Testis (tissue), 3 donors: Measurements from ENCODE around the gene ST6GALNAC2. TPM values are rescaled to one million over a fixed set of nuclear protein-coding genes. Genes with fewer than 3 reads are reported as not detected.

Experiments used
- DNase-seq: peaks from one replicate; pipeline ENCODE4 v3.0.0-alpha.2; 2019
- H3K27ac ChIP-seq, 2 donors: fragments of 200-600 bp; sonication (generic); one replicate each; pipeline ENCODE4 v1.5.1; 2019
- H3K27me3 ChIP-seq: fragments of 200-600 bp; sonication (generic); one replicate; pipeline ENCODE4 v1.5.1; 2019
- H3K36me3 ChIP-seq: fragments of 200-600 bp; sonication (generic); one replicate; pipeline ENCODE4 v1.5.1; 2017; ENCODE audit warnings: low read depth; ENCODE audit errors: missing control alignments
- H3K4me1 ChIP-seq: fragments of 200-600 bp; sonication (generic); one replicate; pipeline ENCODE4 v1.5.1; 2019
- H3K4me3 ChIP-seq, 2 donors: fragments of 200-600 bp; sonication (generic); one replicate each; pipeline ENCODE4 v1.5.1; 2017 to 2019
- H3K9me3 ChIP-seq: fragments of 200-600 bp; sonication (generic); one replicate; pipeline ENCODE4 v1.5.1; 2017
- CTCF ChIP-seq, 3 experiments: fragments of 450-650 bp in 2 of 3; fragments of 200-600 bp in 1 of 3; sonication (generic) in 1 of 3; IDR thresholded peaks; one replicate each; pipeline ENCODE4 v1.5.1; 2016 to 2019; ENCODE audit warnings: antibody characterized with exemption in 3 of 3, mild to moderate bottlenecking in 2 of 3, moderate library complexity in 1 of 3
- POLR2A ChIP-seq: fragments of 450-650 bp; IDR thresholded peaks from one replicate; pipeline ENCODE4 v1.6.1; 2017; ENCODE audit warnings: antibody characterized with exemption, mild to moderate bottlenecking, moderate library complexity
- WGBS, 2 donors: methylation state at CpG; one replicate each; pipeline ENCODE4 v1.1.5; 2018; 5-methylcytosine and 5-hydroxymethylcytosine counted together
- intact Hi-C: fragments of 100-400 bp; cut with DNase I; formaldehyde crosslinking; loops from one replicate; pipeline ENCODE4 v1.15.1; 2023; ENCODE audit warnings: low total_unique reads
- polyA plus RNA-seq: library from polyadenylated mRNA; stranded (reverse); fragments of 350-450 nt; fragmentation: Illumina TruSeq; extraction: RNeasy Lipid Tissue Mini Kit (QIAGEN cat#74804); gene quantifications from one replicate; pipeline ENCODE4 v1.2.3, GENCODE V29; 2014; ENCODE audit warnings: low read depth, low replicate concordance; ENCODE audit not compliant: insufficient read depth
- total RNA-seq, 2 donors: library from RNA; depleted of rRNA; stranded (reverse); fragments of >200 nt; gene quantifications; one replicate each; pipeline ENCODE4 v1.2.3, GENCODE V29; 2016

The ST6GALNAC2 gene
- total and polyA plus RNA-seq, 3 donors from 2014 or later, result 29.7 to 107 (median 87.5) TPM

GRCh38 chr17:76530811-76531485 is 54.7 kb downstream of the ST6GALNAC2 start:
- 88 to 90% methylated on average over 15 to 32 of the region's 32 CpGs for WGBS, 2 donors
- no peak for DNase-seq
- Histone ChIP-seq H3K9me3 (no peaks in the 10 kb centered on the region), H3K27me3 (no peaks in the 10 kb centered on the region), H3K36me3 (no peaks in the 10 kb centered on the region), H3K4me1 (peaks cover 45% of the 10 kb centered on the region), H3K4me3 (no peak overlapping the region), H3K27ac (peak overlapping the region; percentile 75 to 96)
- TF ChIP-seq CTCF (IDR thresholded peaks at IDR 0.05) (no peak), POLR2A (no peak)
- intact Hi-C loops, result no loop called here

GRCh38 chr17:76530095-76530723 is 55.5 kb downstream of the ST6GALNAC2 start:
- Histone ChIP-seq H3K27me3 (no peaks in the 10 kb centered on the region), H3K36me3 (no peaks in the 10 kb centered on the region), H3K4me3 (no peak overlapping the region), H3K27ac (peak overlapping the region; percentile 75 to 96), H3K4me1 (peaks cover 48% of the 10 kb centered on the region), H3K9me3 (no peaks in the 10 kb centered on the region)
- TF ChIP-seq POLR2A (no peak), CTCF (IDR thresholded peaks at IDR 0.05) (no peak)
- DNase-seq, result peak; percentile 71
- 58 to 60% methylated on average over 16 to 23 of the region's 23 CpGs for WGBS, 2 donors
- intact Hi-C loops, result no loop called here

DNA sequence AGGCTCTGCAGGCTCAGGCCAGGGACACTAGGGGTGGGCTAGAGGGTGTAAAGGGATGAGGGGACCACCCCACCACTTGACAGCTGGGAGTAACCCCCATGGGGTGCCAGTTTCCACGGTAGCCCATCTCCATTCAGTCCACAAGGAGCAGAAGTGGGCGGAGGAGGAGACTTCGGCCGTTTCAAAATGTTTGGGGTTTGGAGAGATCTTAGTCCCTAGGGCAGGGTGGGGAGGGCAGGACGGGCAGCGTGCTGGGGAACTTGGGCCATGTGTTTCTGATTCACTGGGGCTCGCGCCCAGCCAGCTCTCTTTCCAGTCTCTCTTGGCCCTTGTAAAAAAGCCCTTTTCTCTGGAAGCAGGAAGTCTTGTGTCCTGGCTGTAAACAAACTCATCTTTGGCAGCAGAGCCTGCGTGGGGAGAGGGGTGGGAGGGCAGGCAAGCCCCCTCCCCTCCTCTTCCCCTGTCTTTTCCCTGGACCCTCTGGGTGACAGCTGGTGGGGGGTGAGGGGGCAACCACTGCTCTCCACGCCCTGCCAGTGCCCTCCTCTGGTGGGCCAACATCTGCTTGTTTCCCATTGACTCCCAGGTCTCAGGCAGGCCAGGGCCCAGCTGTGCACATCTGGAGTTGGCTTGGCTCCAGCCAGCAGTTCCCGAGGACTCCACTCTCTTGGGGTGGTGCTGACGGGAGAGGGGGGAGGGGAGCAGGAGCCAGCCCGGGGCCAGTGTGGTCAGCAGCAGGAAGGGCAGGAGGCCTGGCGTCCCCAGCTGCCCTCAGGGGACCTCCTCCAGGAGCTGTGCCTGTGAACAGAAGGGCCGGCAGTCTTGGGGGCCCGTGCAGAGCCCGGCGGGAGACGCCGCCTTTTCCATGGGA is 56.2 kb downstream of the ST6GALNAC2 start:
- Histone ChIP-seq H3K27ac (peak overlapping the region; percentile 75 to 96), H3K4me3 (no peak overlapping the region), H3K36me3 (no peaks in the 10 kb centered on the region), H3K27me3 (no peaks in the 10 kb centered on the region), H3K4me1 (peaks cover 51% of the 10 kb centered on the region), H3K9me3 (no peaks in the 10 kb centered on the region)
- no peak for TF ChIP-seq POLR2A
- no peak for TF ChIP-seq CTCF (IDR thresholded peaks at IDR 0.05)
- 28 to 39% methylated on average over 12 to 20 of the region's 20 CpGs for WGBS, 2 donors
- DNase-seq, result peak; percentile 86
- intact Hi-C loops, result loop anchor here (10.0 kb wide), 1 partner anchor 175 kb away; no protein-coding TSS in a partner anchor

GRCh38 chr17:76528528-76529223 is 57.0 kb downstream of the ST6GALNAC2 start:
- TF ChIP-seq CTCF (IDR thresholded peaks at IDR 0.05), result peak in 1 of 3 experiments; percentile 21
- no peak for TF ChIP-seq POLR2A
- H3K4me3 ChIP-seq, result no peak overlapping the region
- 58 to 59% methylated on average over 28 to 31 of the region's 31 CpGs for WGBS, 2 donors
- DNase-seq, result peak; percentile 57
- intact Hi-C loops, result loop anchor here (10.0 kb wide), 1 partner anchor 176 kb away; no protein-coding TSS in a partner anchor
- no peaks in the 10 kb centered on the region for H3K27me3 ChIP-seq
- H3K9me3 ChIP-seq, result no peaks in the 10 kb centered on the region
- H3K36me3 ChIP-seq, result no peaks in the 10 kb centered on the region
- H3K4me1 ChIP-seq, result peaks cover 54% of the 10 kb centered on the region
- H3K27ac ChIP-seq, result peak overlapping the region; percentile 75 to 96
